C1 segment of cervical spinal cord (tissue), 14 donors: ENCODE results near the gene FAM43A.

Experiments
- DNase-seq, 14 donors: peaks; one replicate each; lab custom pipeline; 2025; lab: John Stamatoyannopoulos, UW

The FAM43A gene

GRCh38 chr3:194705761-194706160 lies 20.1 kb downstream of the FAM43A start:
- DNase-seq = no peak

GRCh38 chr3:194707147-194707540 lies 21.5 kb downstream of the FAM43A start:
- no peak for DNase-seq

GRCh38 chr3:194711286-194711685 lies 25.6 kb downstream of the FAM43A start:
- no peak for DNase-seq

- no peak for DNase-seq
Measured at GRCh38 chr3:194711913-194712312, 26.2 kb downstream of the FAM43A start.

- no peak for DNase-seq
Measured at GRCh38 chr3:194713299-194714136, 27.8 kb downstream of the FAM43A start.

- no peak for DNase-seq
Measured at GRCh38 chr3:194714137-194714455, 28.4 kb downstream of the FAM43A start.

GRCh38 chr3:194714564-194714963 lies 28.9 kb downstream of the FAM43A start:
- no peak for DNase-seq

- DNase-seq = no peak
Measured at GRCh38 chr3:194715022-194715800, 29.5 kb downstream of the FAM43A start.

GRCh38 chr3:194718079-194718478 lies 32.4 kb downstream of the FAM43A start:
- no peak for DNase-seq

- DNase-seq = no peak
Measured at GRCh38 chr3:194720048-194720447, 34.4 kb downstream of the FAM43A start.

- no peak for DNase-seq
Measured at GRCh38 chr3:194723846-194724618, 38.3 kb downstream of the FAM43A start.

- no peak for DNase-seq
Measured at GRCh38 chr3:194725346-194725745, 39.7 kb downstream of the FAM43A start.

- no peak for DNase-seq
Measured at GRCh38 chr3:194727435-194728128, 41.9 kb downstream of the FAM43A start.

GRCh38 chr3:194728986-194729385 lies 43.3 kb downstream of the FAM43A start:
- DNase-seq = no peak

- no peak for DNase-seq
Measured at GRCh38 chr3:194730365-194730764, 44.7 kb downstream of the FAM43A start.

GRCh38 chr3:194731506-194732073 lies 45.9 kb downstream of the FAM43A start:
- DNase-seq = no peak

- DNase-seq = no peak
Measured at GRCh38 chr3:194732617-194733016, 46.9 kb downstream of the FAM43A start.

GRCh38 chr3:194736277-194736895 lies 50.7 kb downstream of the FAM43A start:
- no peak for DNase-seq

- DNase-seq = no peak
Measured at GRCh38 chr3:194736896-194737600, 51.4 kb downstream of the FAM43A start.
